GM19351 (cell line): ENCODE data around the gene PLA2G4E.

Experiments
- ATAC-seq: cut with Tn5 transposase; IDR thresholded peaks from one replicate; pipeline ENCODE4 v1.9.1; 2021; ENCODE audit warnings: mild to moderate bottlenecking, moderate library complexity; ENCODE audit not compliant: unreplicated experiment

PLA2G4E gene

DNA sequence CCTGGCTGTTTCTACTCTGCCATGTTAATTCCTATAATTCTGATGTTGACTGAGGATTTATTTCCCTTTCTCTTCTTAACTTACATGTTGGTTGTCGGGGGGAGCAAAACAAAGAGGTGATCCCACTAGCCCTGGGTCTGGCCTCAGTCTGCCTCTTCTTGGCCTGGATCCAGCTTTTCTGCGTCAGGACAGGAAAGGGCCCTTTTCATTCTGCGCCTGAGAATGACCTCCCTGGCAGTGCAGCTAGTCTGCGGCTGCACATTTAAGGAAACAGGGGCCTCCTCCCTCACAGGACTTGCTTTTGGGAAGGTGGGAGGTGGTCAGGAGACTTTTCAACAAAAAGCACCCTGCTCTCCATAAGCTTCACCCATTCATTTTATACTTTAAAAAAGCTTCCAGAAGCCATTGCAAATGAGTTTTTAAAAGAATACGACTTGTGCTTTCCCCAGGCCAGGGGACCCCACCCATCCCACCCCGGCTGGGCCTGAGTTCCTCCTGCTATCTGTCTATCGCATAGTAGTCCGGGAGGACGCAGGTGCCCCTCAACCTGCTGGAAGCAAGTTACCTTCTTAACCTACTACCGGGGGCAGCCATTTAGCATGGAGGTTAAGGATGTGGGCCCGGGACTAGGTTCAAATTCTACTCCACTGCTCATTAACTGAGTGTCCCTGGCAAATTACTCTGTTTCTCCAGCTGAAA lies 27.2 kb downstream of the PLA2G4E start:
- no peak for ATAC-seq

DNA sequence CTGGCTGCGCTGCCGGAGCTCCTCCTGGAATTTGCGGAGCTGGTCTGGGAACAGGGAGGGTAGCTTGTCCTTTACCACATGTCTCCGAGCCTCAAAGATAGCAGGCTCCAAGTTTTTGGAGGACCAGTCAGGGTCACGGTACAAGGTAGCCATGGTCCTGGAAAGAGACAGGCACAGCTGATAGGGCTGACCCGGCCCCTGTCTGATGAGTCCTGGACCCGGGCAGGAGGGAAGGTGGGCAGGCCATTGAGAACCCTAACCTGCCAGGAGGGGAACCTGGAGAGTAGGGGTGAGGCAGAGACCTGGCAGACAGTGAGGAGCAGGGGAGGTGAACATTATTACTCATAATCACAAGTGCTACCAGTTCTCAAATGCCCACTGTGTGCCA lies 28.0 kb downstream of the PLA2G4E start:
- ATAC-seq = no peak

DNA sequence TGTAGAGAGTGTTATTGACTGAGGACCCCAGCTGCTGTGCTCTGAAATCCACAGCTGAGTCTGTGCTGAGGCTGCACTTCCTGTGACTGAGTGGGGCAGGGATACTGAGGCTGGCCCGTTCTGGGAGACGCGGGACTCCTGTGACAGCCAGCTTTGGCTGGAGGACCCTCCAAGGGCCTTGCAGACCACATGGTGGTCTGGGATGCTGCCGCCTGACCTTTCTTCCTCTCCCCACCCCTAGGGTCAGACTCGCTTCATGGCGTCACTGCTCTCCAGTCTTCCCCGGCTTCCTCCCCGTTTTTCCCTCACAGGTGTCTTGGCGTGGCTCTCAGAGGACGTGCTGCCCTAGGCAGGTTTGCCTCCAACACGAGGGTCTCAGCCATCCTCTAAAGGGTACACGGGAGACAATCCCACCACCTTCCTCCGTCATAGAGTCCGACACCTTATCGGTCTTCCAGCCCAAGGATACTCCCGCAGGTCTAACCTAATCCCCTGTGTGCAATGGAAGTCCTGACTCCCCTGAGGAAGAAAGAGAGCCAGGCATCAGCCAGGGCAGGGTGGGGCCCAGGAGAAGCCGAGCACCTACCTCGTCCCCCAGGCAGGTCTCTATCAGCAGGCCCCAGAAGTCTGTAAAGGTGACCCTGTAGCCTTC lies 28.6 kb downstream of the PLA2G4E start:
- ATAC-seq = no peak

DNA sequence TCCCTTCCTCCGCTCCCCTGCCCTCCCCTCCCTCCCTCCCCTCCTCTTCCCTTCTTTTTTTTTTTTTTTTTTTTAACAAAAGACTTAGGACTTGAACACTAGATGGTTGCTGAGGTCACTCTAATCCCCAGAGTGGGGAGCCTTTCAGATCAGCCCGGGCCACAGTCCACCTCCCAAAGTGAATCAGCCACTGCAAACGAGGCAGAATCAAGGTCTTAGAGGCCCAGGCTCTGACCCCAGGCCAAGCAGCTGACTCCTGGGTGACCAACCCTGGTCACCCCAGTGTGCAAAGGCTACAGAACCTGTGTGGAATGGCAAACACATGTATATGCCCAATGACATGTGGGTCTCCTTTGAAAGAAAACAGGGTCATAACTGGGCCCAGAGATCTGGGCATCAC lies 30.2 kb downstream of the PLA2G4E start:
- no peak for ATAC-seq

DNA sequence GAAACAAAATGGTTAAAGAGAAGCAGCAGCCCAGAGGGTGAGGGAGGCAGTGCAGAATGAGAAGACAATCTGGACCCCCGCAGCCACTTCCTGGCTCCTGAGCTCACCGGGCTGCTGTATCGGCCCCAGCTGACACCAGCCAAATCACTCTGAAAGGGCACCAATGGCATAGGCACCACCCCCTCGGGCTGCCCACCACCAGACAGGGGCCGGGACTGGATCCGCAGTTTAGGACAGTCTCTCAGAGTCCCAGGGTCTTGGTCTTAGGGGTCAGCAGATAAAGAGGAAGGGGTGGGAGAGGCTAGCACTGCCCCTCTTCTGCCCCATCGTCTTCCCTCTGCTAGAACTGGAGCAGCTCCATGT lies 30.6 kb downstream of the PLA2G4E start:
- no peak for ATAC-seq

DNA sequence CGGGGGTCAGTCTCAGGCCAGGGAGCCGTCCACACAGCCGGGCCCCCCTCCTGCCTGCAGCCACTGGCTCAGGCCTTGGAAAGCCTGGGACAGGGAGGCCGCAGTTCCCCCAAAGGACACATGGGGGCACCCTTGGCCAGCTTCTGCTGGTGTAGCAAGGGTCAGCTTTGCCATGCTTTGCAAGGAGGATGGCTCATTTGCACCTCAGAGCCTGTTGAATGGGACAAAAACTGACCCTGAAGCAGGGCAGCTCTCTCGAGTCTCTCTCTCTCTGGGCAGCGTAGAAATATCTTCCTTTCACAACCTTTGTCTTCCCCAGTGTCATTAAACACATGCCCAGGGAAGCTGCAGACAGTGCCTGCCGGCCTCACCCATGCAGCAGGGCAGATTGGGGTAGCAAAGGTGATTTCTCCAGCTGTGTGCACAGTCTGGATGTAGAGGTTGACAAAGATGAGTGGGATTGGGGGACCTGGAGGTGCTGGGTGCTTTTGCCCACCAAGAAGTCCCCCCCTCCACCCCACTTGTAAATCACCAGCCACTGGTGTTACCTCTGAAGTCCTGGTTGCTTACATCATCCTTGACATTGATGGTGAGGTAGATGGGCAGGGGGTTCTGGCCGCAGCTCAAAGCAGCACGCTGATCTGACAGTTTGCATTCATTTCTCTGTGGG lies 31.1 kb downstream of the PLA2G4E start:
- peak; percentile 62 for ATAC-seq

DNA sequence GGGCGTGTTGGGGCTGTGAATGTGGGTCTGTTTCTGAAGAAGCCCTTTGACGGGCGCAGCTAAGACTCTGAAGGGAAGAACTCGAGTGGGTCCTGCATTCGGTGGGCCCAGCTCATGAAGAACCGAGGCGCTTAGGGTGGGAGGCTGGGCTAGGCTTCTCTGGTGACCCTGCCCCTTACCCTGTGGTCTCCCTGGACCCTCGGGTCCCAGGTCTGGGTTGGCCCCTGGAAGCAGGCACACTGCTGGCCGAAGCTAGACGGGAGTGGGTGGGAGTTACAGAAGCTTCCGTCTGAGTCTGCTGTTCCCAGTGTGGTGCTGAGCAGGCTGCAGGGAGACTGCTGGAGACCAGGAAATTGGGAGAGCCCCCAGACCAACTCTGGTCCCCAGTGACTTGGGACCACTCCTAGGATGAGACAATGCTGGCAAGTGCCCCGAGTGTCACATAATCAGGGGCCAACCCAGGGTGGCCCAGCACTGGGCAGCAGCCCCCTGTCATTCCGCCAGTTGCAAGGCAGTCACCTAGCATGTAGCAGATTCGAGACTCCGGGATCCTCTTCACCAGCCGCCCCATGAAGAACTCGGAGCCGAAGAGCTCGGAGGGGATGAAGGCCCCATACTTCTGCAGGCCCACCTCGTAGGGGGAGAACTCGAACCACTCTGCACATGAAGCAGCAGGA lies 31.8 kb downstream of the PLA2G4E start:
- no peak for ATAC-seq

DNA sequence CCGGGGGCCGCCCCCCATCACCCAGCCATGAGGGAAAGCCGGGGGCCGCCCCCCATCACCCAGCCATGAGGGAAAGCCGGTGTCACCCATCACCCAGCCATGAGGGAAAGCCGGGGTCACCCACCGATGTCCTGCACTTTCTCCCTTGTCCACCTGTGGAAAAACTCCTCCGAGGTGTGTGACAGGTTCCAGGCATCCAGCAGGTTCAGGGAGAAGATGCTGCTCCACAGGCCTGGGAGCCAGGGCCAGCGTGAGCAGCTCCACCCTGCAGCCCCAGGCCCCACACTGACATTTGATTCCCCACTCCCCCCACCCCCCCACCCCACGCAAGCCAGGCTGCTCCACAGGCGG lies 32.9 kb downstream of the PLA2G4E start:
- no peak for ATAC-seq

DNA sequence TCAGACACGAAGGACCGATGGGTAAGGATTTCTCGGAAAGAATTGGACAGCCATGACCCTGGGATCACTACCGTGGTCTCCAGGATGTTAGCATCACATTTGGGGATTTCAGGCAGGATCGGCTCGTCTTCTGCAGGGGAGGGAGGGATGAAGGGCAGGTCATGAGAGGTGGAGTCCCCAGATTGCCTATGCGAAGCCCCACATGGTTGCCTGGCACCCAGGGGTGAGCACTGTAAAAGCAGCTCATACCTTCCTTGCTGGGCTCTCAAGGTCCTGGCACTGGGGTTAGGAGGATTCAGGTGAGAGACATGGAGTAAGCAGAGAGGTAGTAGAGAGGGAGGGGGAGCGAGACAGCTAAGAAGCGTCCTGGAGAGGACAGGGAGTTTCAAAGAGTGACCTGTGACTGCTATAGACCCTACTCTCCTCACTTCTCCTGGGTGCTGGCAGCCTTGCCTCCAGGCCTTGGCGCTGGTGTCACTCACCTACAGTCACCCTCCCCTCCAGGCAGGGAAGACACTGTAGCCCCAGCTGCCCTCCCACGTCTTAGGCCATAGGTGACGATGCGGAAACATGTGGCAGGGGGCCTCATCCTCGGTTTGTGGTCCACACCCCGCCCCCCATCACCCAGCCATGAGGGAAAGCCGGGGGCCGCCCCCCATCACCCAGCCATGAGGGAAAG lies 33.5 kb downstream of the PLA2G4E start:
- no peak for ATAC-seq

DNA sequence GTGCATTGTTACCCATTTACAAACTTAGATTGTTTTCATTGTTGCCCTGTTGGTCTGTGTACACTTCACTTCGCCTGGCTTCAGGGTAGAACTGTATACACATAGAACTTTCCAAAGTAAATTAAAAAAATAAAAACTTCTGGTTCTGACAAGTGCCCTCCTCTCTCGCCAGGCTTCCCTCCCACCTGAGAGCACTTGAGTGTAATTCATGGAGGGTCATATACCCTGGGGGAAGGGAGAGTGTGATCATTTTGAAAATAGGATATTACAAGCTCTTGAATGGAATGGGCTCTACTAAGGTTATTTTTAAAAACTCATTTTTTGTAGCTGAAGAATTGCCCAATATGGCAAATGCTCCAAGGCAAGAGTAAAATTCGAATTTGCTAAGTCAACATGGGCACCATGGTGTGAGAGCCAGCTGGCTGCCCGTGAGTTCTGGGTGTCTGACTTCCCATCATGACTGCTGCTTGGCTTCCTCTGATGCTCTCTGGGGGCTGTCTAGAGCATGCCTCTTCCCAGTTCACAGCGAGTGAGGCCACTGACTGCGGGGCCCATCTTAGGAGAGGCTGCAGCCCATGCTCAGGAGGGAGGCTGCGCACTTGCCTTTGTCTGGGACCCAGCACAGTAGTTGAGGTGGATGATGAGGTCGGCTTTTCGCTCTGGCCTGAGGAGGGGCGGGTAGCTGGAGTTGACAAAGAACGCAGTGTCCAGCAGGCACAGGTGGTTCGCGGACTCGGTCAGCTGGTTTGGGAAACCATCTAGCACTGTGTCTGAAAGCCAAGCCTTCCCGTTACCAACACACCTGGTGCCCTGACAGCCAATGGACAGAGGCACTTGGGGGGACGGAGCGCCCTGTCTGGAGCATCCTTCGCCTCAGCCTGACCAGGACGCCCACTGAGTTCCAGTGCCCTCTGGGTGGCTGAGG lies 35.3 kb downstream of the PLA2G4E start:
- no peak for ATAC-seq

DNA sequence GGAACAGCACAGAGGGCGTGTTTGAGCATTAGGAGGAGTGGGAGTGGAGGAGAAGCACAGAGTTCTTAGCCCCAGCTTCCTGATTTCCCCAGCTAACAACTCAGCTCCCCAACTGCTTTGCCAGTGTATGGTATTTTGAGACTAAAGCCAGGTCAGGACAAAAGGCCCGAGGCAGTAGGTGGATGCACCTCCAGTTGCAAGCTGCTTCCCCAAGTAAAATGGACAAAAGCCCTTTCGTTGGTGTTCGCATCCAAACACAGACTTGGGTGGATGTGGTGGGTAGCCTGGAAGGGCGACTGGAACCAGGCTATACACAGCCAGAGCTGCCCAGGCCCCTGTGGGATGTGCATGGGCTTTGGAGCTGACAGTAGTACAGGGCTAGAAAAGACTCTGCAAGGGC lies 36.2 kb downstream of the PLA2G4E start:
- ATAC-seq = no peak

DNA sequence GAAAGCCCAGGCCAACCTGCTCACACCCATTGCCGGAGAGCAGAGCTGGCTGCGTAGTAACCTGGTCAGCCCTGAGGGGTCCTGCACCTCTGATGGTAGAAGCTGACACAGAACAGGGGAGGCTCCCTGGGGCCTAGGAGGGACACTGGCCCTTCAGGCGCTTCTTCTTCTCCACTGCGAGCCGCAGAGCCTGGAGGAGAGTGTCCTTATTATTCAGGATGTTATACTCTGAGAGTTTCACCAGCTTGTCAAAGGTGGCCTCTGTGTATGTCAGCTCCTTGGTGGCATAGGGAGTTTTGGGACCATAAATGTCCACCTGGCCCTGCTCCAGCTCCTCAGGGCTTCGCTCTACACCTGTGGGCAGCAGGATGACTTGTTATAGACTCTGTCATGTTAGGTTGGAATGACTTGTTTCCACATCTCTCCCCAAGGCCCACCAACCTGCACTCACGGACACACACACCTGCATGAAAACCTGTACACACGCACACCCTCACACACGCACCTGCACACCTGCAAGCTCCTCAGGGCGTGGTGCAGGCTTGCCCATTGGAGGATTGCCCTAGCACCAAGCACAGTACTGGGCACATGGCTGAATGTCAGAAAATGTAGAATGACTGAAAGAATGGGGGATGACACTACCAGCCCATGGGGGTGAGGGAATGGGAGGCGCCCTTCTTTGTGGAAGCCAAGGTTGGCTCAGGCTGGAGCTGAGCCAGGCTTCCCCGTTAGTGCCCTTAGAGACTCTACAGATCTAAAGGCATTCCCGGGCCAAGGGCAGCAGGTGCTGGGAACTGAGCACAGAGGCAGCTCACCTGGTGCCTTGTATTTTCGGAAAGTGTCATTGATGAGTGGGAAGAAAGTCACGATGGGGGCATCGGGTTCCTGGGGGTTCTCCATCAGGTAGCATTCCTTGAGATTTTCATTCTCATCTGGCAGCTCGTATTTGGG lies 36.9 kb downstream of the PLA2G4E start:
- ATAC-seq = no peak

DNA sequence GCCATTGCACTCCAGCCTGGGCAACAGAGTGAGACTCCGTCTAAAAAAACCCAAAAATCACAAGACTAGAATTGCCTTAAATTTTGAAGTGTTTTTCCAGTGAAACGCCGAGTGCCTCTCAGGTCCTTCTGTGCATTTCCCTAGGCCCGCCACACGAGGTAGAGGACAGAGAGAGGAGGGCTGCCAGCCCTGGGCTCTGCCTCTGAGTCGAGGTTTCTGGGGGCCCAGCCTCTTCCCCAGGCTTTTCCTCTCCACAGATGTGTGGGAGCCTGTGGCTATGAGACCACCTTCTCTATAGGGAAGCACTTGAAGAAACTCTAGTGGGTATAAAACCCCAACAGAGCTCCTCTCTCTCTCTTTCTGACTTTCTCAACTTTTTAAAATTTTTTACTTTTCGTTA lies 37.6 kb downstream of the PLA2G4E start:
- ATAC-seq = no peak

DNA sequence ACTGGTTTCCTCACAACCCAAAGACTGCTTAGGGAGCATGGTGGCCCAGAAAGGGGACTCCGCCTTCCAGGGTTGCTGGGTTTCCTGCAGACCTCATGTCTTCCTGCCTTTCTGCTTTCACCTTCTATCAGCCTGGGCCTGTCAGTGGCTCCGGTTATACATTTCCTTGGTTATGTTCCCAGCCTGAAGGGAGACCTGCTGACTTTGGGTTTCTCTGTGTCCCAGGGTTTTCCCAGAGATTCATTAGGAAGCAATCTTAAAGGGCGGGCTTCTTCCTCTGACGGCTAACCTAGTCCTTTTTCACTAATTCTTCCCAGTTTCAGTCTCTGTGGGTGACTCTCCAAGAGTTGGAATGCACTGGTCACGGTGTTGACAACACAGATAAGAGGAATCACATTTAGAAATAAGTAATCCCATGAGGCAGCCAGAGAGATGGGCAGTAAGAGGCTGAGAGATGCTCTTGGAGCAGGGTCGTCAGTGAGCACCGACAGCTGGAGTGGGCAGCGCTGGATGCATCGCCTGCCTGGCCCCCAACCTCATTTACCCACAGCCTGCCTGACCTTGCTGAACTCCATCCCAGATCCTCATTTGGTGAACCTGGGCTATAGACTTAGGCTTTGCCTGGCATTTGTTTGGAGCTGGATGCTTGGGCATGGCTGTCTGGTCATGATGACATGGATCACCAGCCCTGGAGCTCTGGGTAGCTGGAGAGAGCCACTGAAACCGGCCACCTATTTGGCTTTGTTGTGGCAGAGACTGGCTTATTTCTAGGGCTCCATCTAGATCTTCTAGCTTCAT lies 38.5 kb downstream of the PLA2G4E start:
- no peak for ATAC-seq

DNA sequence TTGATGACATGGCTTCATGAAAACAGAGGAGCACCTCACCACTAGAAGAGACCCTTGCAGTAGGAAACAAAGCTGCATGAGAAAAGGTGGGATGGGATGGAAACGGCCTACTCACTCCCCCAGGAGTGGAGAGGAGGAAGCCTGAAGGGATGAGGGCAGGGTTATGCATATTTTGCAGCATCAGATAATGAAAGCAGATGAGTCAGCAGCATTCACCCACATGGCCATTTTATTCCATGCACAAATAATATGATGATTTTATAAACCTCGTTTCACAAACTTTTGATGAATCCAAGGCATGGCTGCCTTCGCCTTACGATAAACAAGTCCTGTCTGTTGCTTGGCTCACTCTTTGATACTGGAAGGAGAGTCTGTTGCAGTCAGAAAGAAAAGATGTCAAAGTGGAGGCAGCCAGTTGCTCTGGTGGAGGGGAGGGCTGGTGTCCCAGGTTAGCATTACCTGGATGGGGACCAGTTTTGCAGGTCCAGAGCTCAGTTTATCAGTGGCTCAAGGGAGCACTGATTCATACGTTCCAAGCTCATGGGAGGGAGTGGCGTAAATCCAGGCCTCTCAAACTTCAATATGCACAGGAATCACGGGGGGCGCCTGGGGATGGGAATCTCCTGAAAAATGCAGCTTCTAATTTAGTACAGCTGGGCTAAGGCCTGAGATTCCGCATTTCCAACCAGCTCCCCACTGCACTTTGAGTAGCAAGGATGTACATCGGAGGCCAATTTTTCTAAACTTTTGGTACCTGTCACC lies 39.3 kb downstream of the PLA2G4E start:
- ATAC-seq = no peak

DNA sequence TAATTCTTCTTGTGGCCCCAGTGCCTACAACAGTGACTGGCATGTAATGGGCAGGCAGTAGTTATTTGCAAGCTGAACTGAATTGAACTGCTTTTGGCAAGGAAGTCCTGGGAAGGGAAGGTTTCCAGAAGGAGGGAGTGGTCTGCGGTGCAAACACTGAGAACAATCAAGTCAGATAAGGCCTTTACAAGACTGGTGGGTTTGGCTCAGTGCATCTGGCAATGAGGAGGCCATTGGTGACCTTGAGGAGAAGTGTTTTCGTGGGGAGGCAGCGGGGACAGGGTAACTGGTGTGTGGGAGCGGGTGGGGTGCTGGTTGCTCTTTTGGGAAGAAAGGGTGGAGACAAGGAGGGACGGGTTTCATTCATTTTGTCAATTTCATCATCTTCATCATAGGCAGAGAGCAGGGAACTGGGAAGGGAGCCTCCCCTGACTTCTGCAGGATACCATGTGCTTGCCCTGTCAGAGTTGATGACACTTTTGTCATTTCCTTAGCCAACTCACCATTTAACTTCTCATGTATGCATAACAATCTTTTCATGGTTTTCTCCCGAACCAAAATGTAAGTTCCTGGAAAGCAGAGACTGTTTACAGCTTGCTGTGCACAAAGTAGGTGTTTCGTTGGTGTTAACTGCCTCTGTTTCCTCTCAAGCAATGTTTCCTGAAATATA lies 40.1 kb downstream of the PLA2G4E start:
- ATAC-seq = no peak
